Measurements from ENCODE around the gene TJP1. TPM values are rescaled to one million over a fixed set of nuclear protein-coding genes. Genes with fewer than 3 reads are reported as not detected.

The TJP1 gene
- total and polyA plus RNA-seq, 9 of the 15 experiments (the other 6 are each of a cell fraction or from before 2014, with no cell fraction given), result 9.1 to 39.3 (median 28.0) TPM

GRCh38 chr15:29747837-29748417, 74.3 kb downstream of the TJP1 start (continued):
- TF ChIP-seq, protein P1, sequence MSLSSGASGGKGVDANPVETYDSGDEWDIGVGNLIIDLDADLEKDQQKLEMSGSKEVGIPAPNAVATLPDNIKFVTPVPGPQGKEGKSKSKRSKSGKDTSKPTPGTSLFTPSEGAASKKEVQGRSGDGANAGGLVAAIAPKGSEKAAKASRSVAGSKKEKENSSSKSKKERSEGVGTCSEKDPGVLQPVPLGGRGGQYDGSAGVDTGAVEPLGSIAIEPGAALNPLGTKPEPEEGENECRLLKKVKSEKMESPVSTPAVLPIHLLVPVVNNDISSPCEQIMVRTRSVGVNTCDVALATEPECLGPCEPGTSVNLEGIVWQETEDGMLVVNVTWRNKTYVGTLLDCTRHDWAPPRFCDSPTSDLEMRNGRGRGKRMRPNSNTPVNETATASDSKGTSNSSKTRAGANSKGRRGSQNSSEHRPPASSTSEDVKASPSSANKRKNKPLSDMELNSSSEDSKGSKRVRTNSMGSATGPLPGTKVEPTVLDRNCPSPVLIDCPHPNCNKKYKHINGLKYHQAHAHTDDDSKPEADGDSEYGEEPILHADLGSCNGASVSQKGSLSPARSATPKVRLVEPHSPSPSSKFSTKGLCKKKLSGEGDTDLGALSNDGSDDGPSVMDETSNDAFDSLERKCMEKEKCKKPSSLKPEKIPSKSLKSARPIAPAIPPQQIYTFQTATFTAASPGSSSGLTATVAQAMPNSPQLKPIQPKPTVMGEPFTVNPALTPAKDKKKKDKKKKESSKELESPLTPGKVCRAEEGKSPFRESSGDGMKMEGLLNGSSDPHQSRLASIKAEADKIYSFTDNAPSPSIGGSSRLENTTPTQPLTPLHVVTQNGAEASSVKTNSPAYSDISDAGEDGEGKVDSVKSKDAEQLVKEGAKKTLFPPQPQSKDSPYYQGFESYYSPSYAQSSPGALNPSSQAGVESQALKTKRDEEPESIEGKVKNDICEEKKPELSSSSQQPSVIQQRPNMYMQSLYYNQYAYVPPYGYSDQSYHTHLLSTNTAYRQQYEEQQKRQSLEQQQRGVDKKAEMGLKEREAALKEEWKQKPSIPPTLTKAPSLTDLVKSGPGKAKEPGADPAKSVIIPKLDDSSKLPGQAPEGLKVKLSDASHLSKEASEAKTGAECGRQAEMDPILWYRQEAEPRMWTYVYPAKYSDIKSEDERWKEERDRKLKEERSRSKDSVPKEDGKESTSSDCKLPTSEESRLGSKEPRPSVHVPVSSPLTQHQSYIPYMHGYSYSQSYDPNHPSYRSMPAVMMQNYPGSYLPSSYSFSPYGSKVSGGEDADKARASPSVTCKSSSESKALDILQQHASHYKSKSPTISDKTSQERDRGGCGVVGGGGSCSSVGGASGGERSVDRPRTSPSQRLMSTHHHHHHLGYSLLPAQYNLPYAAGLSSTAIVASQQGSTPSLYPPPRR (CRISPR knock-in tag; IDR thresholded peaks at IDR 0.05; ENCODE audit: borderline replicate concordance), result no peak
- no peak for TF ChIP-seq BRF2 (IDR thresholded peaks at IDR 0.05; ENCODE audit: borderline replicate concordance, insufficient read depth, insufficient read length)
- TF ChIP-seq SMARCE1 (IDR thresholded peaks at IDR 0.05), result no peak
- TF ChIP-seq, protein P2, sequence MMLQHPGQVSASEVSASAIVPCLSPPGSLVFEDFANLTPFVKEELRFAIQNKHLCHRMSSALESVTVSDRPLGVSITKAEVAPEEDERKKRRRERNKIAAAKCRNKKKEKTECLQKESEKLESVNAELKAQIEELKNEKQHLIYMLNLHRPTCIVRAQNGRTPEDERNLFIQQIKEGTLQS (IDR thresholded peaks at IDR 0.05), result peak; percentile 28; the same call in 1 of the 2 replicates
- TF ChIP-seq, protein P2 (CRISPR knock-in tag; conservative IDR thresholded peaks at IDR 0.05), result no peak
- TF ChIP-seq PYGO2 (tag; IDR thresholded peaks at IDR 0.05), result no peak
- TF ChIP-seq, protein P3, sequence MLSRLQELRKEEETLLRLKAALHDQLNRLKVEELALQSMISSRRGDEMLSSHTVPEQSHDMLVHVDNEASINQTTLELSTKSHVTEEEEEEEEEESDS (CRISPR knock-in tag; IDR thresholded peaks at IDR 0.05), result no peak
- no peak for TF ChIP-seq RBM14 (IDR thresholded peaks at IDR 0.05; ENCODE audit: borderline replicate concordance, insufficient read depth, low read depth, low read length)
- TF ChIP-seq ZC3H11A (IDR thresholded peaks at IDR 0.05; ENCODE audit: low read depth, low read length), result no peak
- TF ChIP-seq SPI1 (IDR thresholded peaks at IDR 0.05; ENCODE audit: borderline replicate concordance, low read depth, low read length), result no peak
- no peak for TF ChIP-seq GTF3C2 (IDR thresholded peaks at IDR 0.05; ENCODE audit: borderline replicate concordance, extremely low read depth, insufficient read length)
- no peak for TF ChIP-seq ZNF184 (CRISPR knock-in tag; IDR thresholded peaks at IDR 0.05)
- no peak for TF ChIP-seq ZNF146 (CRISPR knock-in tag; IDR thresholded peaks at IDR 0.05; ENCODE audit: unreplicated experiment)
- no peak for TF ChIP-seq GATAD2A (IDR thresholded peaks at IDR 0.05)
- TF ChIP-seq ZNF584 (CRISPR knock-in tag; IDR thresholded peaks at IDR 0.05; ENCODE audit: low read depth), result no peak
- no peak for TF ChIP-seq HMGN3 (IDR thresholded peaks at IDR 0.05; ENCODE audit: borderline replicate concordance, extremely low read depth, insufficient read length, low read depth, low read length)
- no peak for TF ChIP-seq CEBPG (CRISPR knock-in tag; IDR thresholded peaks at IDR 0.05)
- TF ChIP-seq CEBPG (tag; conservative IDR thresholded peaks at IDR 0.05 in 1 of 2, IDR thresholded peaks at IDR 0.05 in 1 of 2), result peak; percentile 55 to 71; a peak in 3 of 4 replicates
